Measurements from ENCODE around the gene TNK2.
"Not testable (repeated sequence)": the region's sequence is repeated elsewhere in the genome, so short reads cannot be mapped to it uniquely, and the experiment has no call there.

TNK2 gene

GRCh38 chr3:195844671-195845218 lies 63.6 kb downstream of the TNK2 start:
- DNase-seq: no peak

DNA sequence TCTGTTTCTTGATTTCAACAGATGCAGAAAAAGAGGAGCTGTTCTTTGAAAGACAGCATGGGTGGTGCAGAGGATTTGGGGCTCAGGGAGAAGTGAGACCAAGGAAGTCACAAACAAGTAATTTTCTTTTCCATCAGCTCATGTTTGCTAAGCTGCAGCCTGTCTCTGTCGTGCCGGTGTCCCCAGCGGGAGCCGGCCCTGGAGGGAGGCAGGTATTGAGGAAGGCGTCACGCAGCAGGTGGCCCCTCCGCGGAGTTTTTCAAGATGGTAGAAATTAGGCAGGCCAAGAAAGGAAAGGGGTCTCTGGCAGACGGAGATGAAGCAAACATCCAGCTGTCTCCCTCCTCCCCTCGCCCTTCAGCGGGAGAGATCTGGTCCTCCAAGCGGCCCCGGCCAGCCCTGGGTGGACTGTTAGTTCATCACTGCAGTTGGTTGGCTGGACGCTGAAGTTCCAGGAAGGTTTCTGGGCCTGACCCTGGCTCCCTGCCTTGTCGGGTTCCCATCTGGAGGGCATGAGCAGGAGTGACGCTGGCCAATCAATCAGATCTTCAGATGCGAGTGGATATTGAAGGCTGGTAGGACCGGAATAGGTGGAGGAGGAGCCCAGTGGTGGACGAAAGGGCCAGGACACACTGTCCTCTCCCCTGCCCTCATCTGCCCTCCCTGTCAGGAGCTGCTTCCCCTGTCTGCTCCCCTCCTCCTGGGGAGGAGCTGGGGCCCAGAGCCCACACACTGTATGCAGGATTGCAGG lies 68.9 kb downstream of the TNK2 start:
- DNase-seq: no peak

GRCh38 chr3:195838714-195839113 lies 69.6 kb downstream of the TNK2 start:
- DNase-seq: no peak

GRCh38 chr3:195836476-195837135 lies 71.7 kb downstream of the TNK2 start:
- DNase-seq: no peak

DNA sequence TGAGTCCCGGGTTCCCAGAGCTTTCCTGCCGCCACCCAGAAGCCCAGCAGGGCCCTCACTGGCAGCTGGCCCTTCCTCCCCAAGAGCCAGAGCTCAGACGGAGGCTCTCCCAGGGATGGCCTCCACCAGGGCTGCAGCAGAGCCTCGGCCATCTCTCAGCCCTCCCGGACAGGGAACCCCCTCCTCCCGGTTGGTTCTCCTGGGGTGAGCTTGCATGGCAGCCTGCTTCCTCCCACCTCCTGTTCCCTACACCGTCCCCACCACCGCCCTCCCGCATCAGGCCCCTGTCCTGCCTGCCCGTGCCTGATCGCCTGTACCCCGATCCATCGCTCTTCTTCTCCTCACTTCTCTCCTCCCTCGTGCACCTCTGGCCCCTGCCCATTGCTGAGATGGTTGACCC lies 72.6 kb downstream of the TNK2 start:
- DNase-seq: no peak

- DNase-seq: no peak
Observed at GRCh38 chr3:195834675-195835583, 73.4 kb downstream of the TNK2 start.

- no peak for DNase-seq
Observed at GRCh38 chr3:195829897-195830254, 78.5 kb downstream of the TNK2 start.

- no peak for DNase-seq
Observed at GRCh38 chr3:195828762-195829161, 79.6 kb downstream of the TNK2 start.

DNA sequence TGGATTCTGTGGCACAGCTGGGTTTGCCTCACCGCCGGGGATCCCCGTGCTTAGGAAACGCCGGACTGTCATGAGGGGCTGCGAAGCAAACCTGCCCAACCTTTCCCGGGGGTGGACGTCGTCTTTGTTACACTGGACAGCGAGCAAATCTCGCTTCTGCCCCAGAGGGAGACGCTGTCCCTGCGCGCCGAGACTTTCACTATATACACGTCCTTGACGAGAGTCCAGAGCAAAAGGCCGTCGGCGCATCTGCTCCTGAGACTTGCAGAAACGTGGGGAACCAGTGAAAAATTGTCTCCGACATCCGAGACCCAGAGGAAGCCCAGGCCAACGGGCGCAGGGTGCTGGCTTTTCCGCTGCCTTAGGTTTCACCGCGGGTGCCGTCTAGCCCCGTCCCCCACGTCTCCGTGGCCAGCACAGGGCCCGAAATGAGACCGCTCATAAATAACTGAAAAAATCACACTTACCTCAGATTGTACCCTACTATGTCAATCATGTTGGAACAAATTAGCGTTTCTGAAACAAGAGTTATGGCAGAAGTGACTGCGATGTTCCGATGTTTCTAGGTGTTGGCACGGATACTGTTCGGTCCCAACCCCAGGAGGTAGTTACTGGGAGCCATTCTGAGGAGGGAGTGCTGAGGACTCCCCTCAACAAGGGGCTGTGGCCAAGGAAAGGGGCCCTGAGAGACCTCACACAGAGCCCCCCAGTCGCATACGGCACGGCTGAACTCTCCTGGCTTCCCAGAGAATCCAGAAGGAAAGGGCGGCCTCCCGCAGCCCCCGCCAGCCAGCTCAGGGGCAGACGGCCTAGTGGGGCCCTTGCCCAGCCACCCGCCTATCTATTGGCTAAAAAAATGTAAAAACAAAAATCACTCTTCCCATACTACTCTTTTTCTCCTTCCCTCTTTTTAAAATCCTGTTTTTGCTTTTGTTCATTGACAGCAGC lies 82.2 kb downstream of the TNK2 start:
- DNase-seq: no peak

DNA sequence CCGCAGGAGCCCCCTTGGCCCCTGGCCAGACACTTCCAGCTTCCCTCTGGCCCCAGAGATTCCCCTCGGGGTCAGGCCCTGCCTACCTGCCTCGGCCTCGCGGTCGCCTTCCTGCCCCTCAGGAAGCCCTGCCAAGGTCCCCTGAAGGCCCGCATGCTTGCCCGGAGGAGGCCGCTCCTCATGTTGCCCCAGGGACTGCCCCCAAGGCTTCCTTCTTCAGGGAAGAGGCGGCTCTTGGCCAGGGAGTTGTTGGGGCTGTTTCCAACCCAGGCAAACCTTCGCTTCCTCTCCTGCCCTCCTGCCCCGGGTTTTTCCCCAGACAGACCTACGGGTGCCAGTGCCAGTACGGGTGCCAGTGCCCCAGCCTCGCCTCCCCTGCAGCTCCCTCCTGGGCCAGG lies 83.2 kb downstream of the TNK2 start:
- no peak for DNase-seq

GRCh38 chr3:195824425-195825190 lies 83.7 kb downstream of the TNK2 start:
- DNase-seq: not testable (repeated sequence)

DNA sequence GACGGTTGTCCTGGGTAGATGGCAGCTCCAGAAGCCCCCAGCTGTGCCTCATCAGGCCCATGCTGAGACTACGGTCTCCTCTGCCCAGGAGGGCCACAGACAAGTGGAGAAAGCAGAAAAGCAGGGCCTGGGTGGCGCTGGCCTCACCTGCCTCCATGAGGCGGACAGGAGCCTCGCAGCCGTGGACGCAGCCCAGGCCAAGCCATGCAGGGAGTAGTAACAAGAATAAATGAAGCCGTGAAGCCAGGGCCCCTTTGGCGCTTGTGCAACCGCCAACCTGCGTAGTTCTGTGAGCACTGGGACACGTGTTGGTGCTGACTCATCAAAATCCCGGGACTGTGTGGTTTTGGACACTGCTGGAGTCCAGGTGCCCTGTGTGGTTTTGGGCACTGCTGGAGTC lies 84.4 kb downstream of the TNK2 start:
- no peak for DNase-seq

DNA sequence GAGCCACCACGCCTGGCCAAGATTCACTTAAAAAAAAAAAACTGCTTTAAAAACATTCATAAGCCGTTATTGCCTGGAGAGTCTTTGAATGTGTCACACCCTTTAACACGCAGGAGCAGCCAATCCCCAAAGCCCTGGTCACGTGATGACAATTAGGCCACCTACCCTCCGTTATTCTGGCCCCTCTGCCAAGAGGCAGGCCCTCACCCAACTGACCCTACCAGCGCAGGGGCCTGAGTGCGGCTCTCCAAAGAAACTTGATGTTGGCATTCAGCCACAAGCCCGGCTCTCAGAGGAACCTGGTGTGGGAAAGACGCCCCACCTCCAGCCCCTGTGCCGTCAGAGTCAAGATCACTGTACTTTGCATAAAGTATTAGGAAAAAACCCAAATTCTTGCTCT lies 85.1 kb downstream of the TNK2 start:
- DNase-seq: no peak

- DNase-seq: no peak
Observed at GRCh38 chr3:195822131-195822696, 86.1 kb downstream of the TNK2 start.

GRCh38 chr3:195821403-195822130 lies 86.8 kb downstream of the TNK2 start:
- DNase-seq: no peak

DNA sequence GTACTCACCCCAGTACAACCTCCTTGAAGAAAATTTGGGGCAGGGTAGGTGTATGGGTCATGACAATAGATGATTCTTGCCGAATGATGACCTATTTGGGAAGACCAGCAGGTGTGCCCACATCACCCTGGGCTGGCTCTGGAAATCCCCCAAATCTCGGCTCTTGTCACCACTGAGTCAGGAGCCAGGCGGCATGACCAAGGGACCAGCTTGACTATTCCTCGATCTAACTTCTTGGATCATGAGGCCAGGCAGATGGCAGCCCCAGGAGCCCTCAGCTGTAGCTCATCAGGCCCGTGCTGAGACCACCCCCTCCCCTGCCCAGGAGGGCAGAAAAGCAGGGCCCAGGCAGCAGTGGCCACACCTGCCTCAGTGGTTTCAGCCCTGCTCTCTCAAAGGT lies 87.5 kb downstream of the TNK2 start:
- DNase-seq: no peak

- DNase-seq: no peak
Observed at GRCh38 chr3:195820186-195820585, 88.2 kb downstream of the TNK2 start.

DNA sequence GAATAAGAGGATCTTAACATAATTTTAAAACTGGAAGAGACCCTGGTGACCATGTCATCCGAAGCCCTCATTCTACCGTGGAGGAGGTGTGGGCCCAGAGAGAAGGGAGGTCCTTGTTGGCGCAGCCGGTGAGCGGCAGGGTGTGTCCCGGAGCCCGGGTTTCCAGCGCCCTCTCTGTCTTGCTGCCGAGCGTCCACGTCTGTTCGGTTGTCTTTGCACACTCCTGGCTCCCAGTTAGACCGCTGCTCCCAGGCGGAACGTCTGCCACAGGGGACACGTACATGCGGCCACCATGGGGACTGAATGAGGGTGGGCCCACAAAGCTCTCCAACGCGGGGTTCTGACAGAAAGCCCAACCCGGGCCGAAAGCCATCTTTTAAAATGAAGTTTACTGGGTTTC lies 90.0 kb downstream of the TNK2 start:
- no peak for DNase-seq

GRCh38 chr3:195817578-195818135 lies 90.7 kb downstream of the TNK2 start:
- DNase-seq: no peak

Data from inflammatory macrophage treated with lipopolysaccharide for 1 hour (primary cell).